Upper lobe of left lung (tissue), 4 donors: ENCODE measurements around the gene MGLL.
"Not testable (repeated sequence)": the region's sequence is repeated elsewhere in the genome, so short reads cannot be mapped to it uniquely, and the experiment has no call there.

Experiments used
- EP300 ChIP-seq, 4 donors: sonication (generic); formaldehyde crosslinking; IDR thresholded peaks; one replicate each; pipeline ENCODE4 v1.5.1; 2017; ENCODE audit warnings: antibody characterized with exemption in 4 of 4, control low read depth in 2 of 4
- POLR2A ChIP-seq, 4 donors: fragments of 450-650 bp; IDR thresholded peaks; one replicate each; pipeline ENCODE4 v1.5.1; 2016 to 2017; ENCODE audit warnings: antibody characterized with exemption in 4 of 4, mild to moderate bottlenecking in 2 of 4
- POLR2AphosphoS5 ChIP-seq, 2 donors: sonication (generic); formaldehyde crosslinking; IDR thresholded peaks; one replicate each; pipeline ENCODE4 v1.5.1; 2017; ENCODE audit warnings: antibody characterized with exemption in 2 of 2
- TF ChIP-seq, protein P1 (sequence below), 6 experiments: fragments of 450-650 bp in 4 of 6; fragments of 200-600 bp in 2 of 6; sonication (generic) in 2 of 6; IDR thresholded peaks; one replicate each; pipeline ENCODE4 v1.5.1; 2016 to 2019; ENCODE audit warnings: antibody characterized with exemption in 6 of 6

DNA sequence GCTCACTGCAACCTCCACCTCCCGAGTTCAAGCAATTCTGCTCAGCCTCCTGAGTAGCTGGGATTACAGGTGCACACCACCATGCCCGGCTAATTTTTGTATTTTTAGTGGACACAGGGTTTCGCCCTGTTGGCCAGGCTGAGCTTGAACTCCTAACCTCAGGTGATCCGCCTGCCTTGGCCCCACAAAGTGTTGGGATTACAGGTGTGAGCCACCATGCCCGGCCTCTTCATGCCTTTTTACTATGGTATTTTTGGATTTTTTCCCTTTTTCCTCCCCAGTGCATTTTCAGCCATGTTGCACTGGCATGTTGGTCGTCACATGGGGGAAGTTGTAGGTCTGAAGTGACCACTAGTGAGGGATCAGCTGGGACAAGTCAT, 140.2 kb downstream of the MGLL start:
- TF ChIP-seq EP300, POLR2AphosphoS5, POLR2A (IDR thresholded peaks at IDR 0.05): not testable (repeated sequence)
- TF ChIP-seq, protein P1, sequence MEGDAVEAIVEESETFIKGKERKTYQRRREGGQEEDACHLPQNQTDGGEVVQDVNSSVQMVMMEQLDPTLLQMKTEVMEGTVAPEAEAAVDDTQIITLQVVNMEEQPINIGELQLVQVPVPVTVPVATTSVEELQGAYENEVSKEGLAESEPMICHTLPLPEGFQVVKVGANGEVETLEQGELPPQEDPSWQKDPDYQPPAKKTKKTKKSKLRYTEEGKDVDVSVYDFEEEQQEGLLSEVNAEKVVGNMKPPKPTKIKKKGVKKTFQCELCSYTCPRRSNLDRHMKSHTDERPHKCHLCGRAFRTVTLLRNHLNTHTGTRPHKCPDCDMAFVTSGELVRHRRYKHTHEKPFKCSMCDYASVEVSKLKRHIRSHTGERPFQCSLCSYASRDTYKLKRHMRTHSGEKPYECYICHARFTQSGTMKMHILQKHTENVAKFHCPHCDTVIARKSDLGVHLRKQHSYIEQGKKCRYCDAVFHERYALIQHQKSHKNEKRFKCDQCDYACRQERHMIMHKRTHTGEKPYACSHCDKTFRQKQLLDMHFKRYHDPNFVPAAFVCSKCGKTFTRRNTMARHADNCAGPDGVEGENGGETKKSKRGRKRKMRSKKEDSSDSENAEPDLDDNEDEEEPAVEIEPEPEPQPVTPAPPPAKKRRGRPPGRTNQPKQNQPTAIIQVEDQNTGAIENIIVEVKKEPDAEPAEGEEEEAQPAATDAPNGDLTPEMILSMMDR (IDR thresholded peaks at IDR 0.05), result not testable (repeated sequence)
